ENCODE results near the gene TIGAR. TPM values are rescaled to one million over a fixed set of nuclear protein-coding genes. Genes with fewer than 3 reads are reported as not detected.

The TIGAR gene
- total and polyA plus RNA-seq, 3 donors from 2014 or later: 5.1 to 14.6 (median 14.2) TPM

GRCh38 chr12:4302881-4303280 is 18.1 kb upstream of the TIGAR start:
- 56 to 57% methylated on average over 8 of the region's 8 CpGs for WGBS, 2 donors
- H3K36me3 ChIP-seq (ENCODE audit: low read depth, missing control alignments): no peaks in the 10 kb centered on the region
- TF ChIP-seq POLR2A (IDR thresholded peaks at IDR 0.05) (no peak), CTCF (IDR thresholded peaks at IDR 0.05) (no peak)
- no peak for DNase-seq
- H3K9me3 ChIP-seq: no peaks in the 10 kb centered on the region
- H3K4me3 ChIP-seq: no peak overlapping the region
- intact Hi-C loops (cut with DNase I; ENCODE audit: low total_unique reads): no loop called here
- H3K27ac ChIP-seq: peak overlapping the region; percentile 33 to 46
- H3K27me3 ChIP-seq: no peaks in the 10 kb centered on the region
- peaks cover 18% of the 10 kb centered on the region for H3K4me1 ChIP-seq

GRCh38 chr12:4303750-4304149 is 17.3 kb upstream of the TIGAR start:
- no peaks in the 10 kb centered on the region for H3K9me3 ChIP-seq
- no peaks in the 10 kb centered on the region for H3K36me3 ChIP-seq (ENCODE audit: low read depth, missing control alignments)
- H3K27ac ChIP-seq: peak overlapping the region in 1 of 2 donors; percentile 11
- 40 to 43% methylated on average over 3 of the region's 3 CpGs for WGBS, 2 donors
- peaks cover 25% of the 10 kb centered on the region for H3K4me1 ChIP-seq
- intact Hi-C loops (cut with DNase I; ENCODE audit: low total_unique reads): no loop called here
- TF ChIP-seq CTCF (IDR thresholded peaks at IDR 0.05): no peak
- TF ChIP-seq POLR2A (IDR thresholded peaks at IDR 0.05): no peak
- H3K27me3 ChIP-seq: no peaks in the 10 kb centered on the region
- DNase-seq: no peak
- no peak overlapping the region for H3K4me3 ChIP-seq

GRCh38 chr12:4307593-4308333 is 13.2 kb upstream of the TIGAR start:
- H3K9me3 ChIP-seq: no peaks in the 10 kb centered on the region
- TF ChIP-seq CTCF (IDR thresholded peaks at IDR 0.05): peak; percentile 40 to 63 (median 52)
- TF ChIP-seq POLR2A (IDR thresholded peaks at IDR 0.05): no peak
- no peaks in the 10 kb centered on the region for H3K36me3 ChIP-seq (ENCODE audit: low read depth, missing control alignments)
- intact Hi-C loops (cut with DNase I; ENCODE audit: low total_unique reads): no loop called here
- peak; percentile 80 for DNase-seq
- WGBS, 2 donors: 15 to 21% methylated on average over 18 to 25 of the region's 25 CpGs
- peak overlapping the region in 1 of 2 donors; percentile 16 for H3K27ac ChIP-seq
- peak overlapping the region in 1 of 2 donors; percentile 33 for H3K4me3 ChIP-seq
- peaks cover 21% of the 10 kb centered on the region for H3K4me1 ChIP-seq
- H3K27me3 ChIP-seq: no peaks in the 10 kb centered on the region

GRCh38 chr12:4308334-4308950 is 12.6 kb upstream of the TIGAR start:
- Histone ChIP-seq H3K4me3 (peak overlapping the region in 1 of 2 donors; percentile 33), H3K4me1 (peaks cover 16% of the 10 kb centered on the region), H3K36me3 (ENCODE audit: low read depth, missing control alignments) (no peaks in the 10 kb centered on the region), H3K9me3 (no peaks in the 10 kb centered on the region), H3K27me3 (no peaks in the 10 kb centered on the region), H3K27ac (peak overlapping the region in 1 of 2 donors; percentile 16)
- intact Hi-C loops (cut with DNase I; ENCODE audit: low total_unique reads): no loop called here
- no peak for DNase-seq
- 43 to 65% methylated on average over 14 of the region's 14 CpGs for WGBS, 2 donors
- TF ChIP-seq CTCF (IDR thresholded peaks at IDR 0.05) (no peak), POLR2A (IDR thresholded peaks at IDR 0.05) (no peak)
